Stimulated activated CD4-positive, alpha-beta T cell treated with anti-CD3 and anti-CD28 coated beads, TNF-alpha, amount 100 ng/mL, for 1 hour (primary cell): ENCODE data around the gene SEPTIN3.
"Not testable (repeated sequence)": the region's sequence is repeated elsewhere in the genome, so short reads cannot be mapped to it uniquely, and the experiment has no call there.

ENCODE experiments used
- DNase-seq, 3 donors: peaks; one replicate each; pipeline ENCODE4 v3.0.0-alpha.2; 2020; ENCODE audit warnings: low read depth in 3 of 3, low spot score in 1 of 3

Gene SEPTIN3

GRCh38 chr22:41940832-41941765 lies 28.1 kb upstream of the SEPTIN3 start:
- peak; percentile 70 to 81 (median 74) for DNase-seq

GRCh38 chr22:41943661-41944209 lies 25.5 kb upstream of the SEPTIN3 start:
- no peak for DNase-seq

GRCh38 chr22:41946629-41947423 lies 22.4 kb upstream of the SEPTIN3 start, which contains the start of gene CENPM:
Gene CENPM, minus strand, starts transcription at chr22:41947152. Its CDS starts 76 bp downstream, at chr22:41947076.
- peak; percentile 57 to 83 (median 62) for DNase-seq

GRCh38 chr22:41947424-41948080 lies 21.7 kb upstream of the SEPTIN3 start:
- no peak for DNase-seq

GRCh38 chr22:41948142-41948541 lies 21.1 kb upstream of the SEPTIN3 start:
- no peak for DNase-seq

GRCh38 chr22:41948928-41949296 lies 20.3 kb upstream of the SEPTIN3 start:
- not testable (repeated sequence) for DNase-seq

GRCh38 chr22:41949297-41949965 lies 19.8 kb upstream of the SEPTIN3 start:
- DNase-seq = no peak

GRCh38 chr22:41951898-41952474 lies 17.3 kb upstream of the SEPTIN3 start, which contains the start of gene SMIM45:
Gene SMIM45, plus strand, starts transcription at chr22:41952150.
- DNase-seq = no peak

- DNase-seq = no peak
These were observed 16.5 kb upstream of the SEPTIN3 start for GRCh38 chr22:41952713-41953112.

- DNase-seq = no peak
These were observed 11.2 kb upstream of the SEPTIN3 start for GRCh38 chr22:41957941-41958556.

GRCh38 chr22:41963453-41964111 lies 5.7 kb upstream of the SEPTIN3 start:
- DNase-seq = no peak

GRCh38 chr22:41964112-41964491 lies 5.1 kb upstream of the SEPTIN3 start:
- DNase-seq = no peak

GRCh38 chr22:41966225-41966606 lies 3.0 kb upstream of the SEPTIN3 start:
- no peak for DNase-seq

GRCh38 chr22:41966607-41967240 lies 2.5 kb upstream of the SEPTIN3 start:
- DNase-seq = peak in 1 of 3 donors; percentile 7

GRCh38 chr22:41968601-41969000 lies 642 bp upstream of the SEPTIN3 start:
- DNase-seq = no peak

GRCh38 chr22:41970601-41971000 lies 1.4 kb downstream of the SEPTIN3 start:
- no peak for DNase-seq

- no peak for DNase-seq
These were observed 2.2 kb downstream of the SEPTIN3 start for GRCh38 chr22:41971431-41971830.

GRCh38 chr22:41974691-41975290 lies 5.5 kb downstream of the SEPTIN3 start:
- no peak for DNase-seq
